ENCODE results near the gene NRIP3.

DNA sequence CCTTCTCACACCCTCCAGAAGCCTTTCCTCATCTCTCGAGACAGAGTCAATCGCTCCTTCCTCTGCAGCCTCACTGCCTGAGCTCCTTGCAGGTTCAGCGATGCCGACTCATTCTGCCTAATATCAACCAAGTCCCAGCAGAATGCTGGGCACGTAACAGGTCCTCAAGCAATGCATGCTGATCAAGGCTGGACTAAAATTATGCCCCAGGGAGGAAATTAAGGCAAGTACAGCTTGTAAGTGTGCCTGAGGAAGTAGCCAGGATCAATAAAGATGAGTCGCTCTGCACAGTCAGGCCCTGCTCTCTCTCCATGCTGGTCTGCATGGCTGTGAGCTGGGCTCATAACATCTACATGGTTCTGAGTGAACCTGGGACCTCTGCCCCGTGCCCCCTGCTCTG, 25.6 kb upstream of the NRIP3 start:
- TF ChIP-seq SP1 (IDR thresholded peaks at IDR 0.05) (no peak), FOXA1 (IDR thresholded peaks at IDR 0.05) (no peak), ELF4 (IDR thresholded peaks at IDR 0.05) (no peak), BHLHE40 (IDR thresholded peaks at IDR 0.05; ENCODE audit: borderline replicate concordance) (no peak), FOXK2 (IDR thresholded peaks at IDR 0.05) (no peak), FOXM1 (IDR thresholded peaks at IDR 0.05; ENCODE audit: borderline replicate concordance) (no peak), TARDBP (IDR thresholded peaks at IDR 0.05) (no peak), ARNT (IDR thresholded peaks at IDR 0.05) (no peak), LEF1 (IDR thresholded peaks at IDR 0.05; ENCODE audit: borderline replicate concordance) (no peak), NFRKB (IDR thresholded peaks at IDR 0.05) (no peak), SUZ12 (IDR thresholded peaks at IDR 0.05) (no peak)

Measured in HEK293T (cell line).